Measurements from ENCODE around the gene SWT1.
"Not testable (repeated sequence)": the region's sequence is repeated elsewhere in the genome, so short reads cannot be mapped to it uniquely, and the experiment has no call there.

The SWT1 gene

DNA sequence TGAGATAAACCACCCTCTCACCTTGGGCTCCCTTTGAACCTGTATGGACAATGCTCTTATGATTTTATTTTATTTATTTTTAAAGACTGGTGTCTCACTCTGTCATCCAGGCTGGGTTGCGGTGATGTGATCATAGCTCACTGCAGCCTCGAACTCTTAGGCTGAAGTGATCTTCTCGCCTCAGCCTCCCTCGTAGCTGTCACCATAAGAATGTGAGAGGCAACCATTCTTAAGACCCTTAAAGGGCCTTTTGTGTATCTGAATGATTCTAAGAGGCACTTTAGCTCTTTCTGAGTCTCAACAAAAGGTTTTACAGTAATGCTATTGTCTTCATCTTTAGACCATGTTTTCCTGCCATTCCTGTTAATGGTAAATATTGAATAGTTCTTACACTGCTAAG, 93.1 kb downstream of the SWT1 start:
- no peak for DNase-seq

DNA sequence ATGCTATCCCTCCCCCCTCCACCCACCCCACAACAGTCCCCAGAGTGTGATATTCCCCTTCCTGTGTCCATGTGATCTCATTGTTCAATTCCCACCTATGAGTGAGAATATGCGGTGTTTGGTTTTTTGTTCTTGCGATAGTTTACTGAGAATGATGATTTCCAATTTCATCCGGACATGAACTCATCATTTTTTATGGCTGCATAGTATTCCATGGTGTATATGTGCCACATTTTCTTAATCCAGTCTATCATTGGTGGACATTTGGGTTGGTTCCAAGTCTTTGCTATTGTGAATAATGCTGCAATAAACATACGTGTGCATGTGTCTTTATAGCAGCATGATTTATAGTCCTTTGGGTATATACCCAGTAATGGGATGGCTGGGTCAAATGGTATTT, 95.0 kb downstream of the SWT1 start:
- not testable (repeated sequence) for DNase-seq

- DNase-seq = not testable (repeated sequence)
These were observed 95.4 kb downstream of the SWT1 start for GRCh38 chr1:185252404-185252803.

GRCh38 chr1:185255595-185255994, 98.6 kb downstream of the SWT1 start:
- not testable (repeated sequence) for DNase-seq

DNA sequence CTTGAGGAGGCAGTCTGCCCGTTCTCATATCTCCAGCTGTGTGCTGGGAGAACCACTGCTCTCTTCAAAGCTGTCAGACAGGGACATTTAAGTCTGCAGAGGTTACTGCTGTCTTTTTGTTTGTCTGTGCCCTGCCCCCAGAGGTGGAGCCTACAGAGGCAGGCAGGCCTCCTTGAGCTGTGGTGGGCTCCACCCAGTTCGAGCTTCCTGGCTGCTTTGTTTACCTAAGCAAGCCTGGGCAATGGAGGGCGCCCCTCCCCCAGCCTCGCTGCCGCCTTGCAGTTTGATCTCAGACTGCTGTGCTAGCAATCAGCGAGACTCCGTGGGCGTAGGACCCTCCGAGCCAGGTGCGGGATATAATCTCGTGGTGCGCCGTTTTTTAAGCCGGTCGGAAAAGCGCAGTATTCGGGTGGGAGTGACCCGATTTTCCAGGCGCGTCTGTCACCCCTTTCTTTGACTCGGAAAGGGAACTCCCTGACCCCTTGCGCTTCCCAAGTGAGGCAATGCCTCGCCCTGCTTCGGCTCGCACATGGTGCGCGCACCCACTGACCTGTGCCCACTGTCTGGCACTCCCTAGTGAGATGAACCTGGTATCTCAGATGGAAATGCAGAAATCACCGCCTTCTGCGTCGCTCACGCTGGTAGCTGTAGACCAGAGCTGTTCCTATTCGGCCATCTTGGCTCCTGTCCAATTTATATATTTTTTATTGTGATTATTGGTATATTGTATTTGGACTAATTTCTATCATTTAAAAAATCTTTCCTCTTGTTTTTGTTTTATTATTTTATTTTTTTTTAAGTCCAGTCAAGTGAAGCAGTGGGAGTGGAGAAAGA, 100.4 kb downstream of the SWT1 start:
- not testable (repeated sequence) for DNase-seq

DNA sequence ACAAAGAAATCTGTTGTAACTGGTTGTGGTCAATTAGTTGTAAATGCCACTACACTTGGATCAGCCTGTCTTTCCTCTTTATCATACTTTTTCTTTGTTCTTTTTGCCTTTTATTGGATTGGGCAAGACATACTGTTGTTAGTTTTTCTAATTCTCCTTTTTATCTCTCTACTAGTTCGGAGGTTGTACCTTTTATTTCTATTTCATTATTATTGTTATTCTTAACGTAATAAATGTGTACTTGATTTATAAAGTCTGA, 100.9 kb downstream of the SWT1 start:
- no peak for DNase-seq

GRCh38 chr1:185258676-185259075, 101.7 kb downstream of the SWT1 start:
- no peak for DNase-seq

- DNase-seq = no peak
These were observed 103.6 kb downstream of the SWT1 start for GRCh38 chr1:185260611-185261010.

- no peak for DNase-seq
These were observed 105.2 kb downstream of the SWT1 start for GRCh38 chr1:185262151-185262550.

DNA sequence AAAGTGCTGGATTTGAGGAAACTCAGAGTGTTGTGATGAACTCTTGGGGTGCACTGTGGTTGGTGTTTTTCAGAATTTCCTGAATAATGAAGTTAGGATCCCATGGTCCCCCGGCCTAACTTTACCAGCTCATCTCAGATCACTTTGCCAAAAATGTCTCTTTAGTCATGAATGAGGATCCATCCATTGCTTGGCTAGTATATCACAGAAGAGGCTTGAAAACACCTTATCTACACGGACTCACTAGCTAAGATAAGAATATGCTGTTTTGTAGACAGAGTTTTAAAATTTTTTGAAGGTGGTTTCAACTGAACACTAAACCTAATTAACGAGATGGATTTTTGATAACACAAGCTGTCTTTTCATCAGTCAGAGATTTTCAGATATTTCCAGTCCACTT, 106.3 kb downstream of the SWT1 start:
- DNase-seq = no peak

GRCh38 chr1:185263780-185264179, 106.8 kb downstream of the SWT1 start:
- DNase-seq = no peak

DNA sequence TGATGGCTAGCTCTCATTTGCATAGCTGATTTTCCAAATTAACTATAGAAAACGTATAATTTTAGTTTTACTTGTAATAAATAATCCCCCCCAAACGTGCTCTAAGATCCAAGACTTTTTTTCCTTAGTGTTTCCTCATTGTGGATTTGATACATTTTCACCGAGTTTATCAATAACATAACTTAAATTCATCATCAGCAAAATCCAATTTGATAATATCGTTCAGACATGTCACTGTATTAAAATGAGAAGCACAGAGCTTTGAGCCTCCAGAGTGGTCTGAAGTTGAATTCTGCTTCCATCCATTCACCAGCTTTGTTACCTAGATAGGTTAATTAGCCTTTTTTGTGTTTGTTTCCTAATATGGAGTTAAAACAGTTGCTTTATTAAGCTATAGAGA, 108.3 kb downstream of the SWT1 start:
- no peak for DNase-seq

DNA sequence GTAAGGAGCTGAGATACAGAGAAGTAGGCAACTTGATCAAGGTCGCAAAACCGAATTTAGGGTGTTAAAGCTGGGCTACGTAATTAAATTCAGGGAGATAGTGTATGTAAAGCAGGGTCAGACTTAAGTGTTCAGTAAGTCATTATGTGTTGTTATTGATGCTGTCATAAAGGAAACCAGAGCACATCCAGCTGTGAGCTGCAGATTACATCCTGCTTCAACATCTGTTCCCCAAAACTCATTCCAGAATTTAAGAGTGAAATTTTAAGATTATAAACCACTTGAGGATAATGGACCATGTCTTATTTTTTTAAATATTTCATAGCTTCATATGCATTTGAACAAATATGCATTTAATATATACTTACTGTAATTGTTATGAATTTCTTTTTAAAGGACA, 110.3 kb downstream of the SWT1 start:
- no peak for DNase-seq

DNA sequence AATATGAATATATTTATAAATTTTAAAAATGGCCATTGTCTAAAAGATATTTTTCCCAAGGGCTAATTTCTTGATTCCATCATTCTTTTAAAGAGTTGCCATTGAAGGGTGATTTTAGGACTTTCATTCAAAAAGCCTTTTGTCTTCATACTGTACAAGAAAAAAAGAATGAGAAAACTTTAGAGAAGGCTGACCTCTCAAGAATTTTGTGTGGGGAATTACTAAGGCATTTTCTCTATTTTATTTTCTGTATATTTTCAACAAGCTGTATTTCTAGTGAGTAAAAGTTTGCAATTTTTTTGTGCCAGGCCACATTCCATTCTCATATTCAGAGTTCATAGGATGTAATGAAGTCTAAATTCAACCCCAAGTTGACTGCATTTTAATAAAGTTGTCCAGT, 110.7 kb downstream of the SWT1 start:
- no peak for DNase-seq

DNA sequence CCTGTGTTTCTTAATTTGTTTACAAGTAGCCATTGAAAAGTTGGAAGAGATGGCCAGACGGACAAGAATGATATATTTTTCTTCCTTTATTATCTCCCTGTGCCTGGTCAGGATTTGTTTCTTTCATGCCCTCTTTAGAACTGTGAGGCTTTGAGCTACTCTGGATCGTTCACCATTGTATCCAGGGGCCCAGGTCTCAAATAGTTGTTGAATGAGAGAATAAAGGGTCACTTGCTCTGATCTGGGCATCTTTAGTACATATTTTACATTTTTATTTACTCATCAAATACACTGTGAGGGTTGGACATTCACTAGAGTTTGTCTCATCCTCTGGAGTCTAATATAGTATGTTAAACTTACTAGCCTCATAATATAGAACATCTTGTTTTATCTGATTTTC, 111.4 kb downstream of the SWT1 start:
- no peak for DNase-seq

- DNase-seq = no peak
These were observed 115.0 kb downstream of the SWT1 start for GRCh38 chr1:185271921-185272320.

GRCh38 chr1:185279571-185279970, 122.6 kb downstream of the SWT1 start:
- no peak for DNase-seq

DNA sequence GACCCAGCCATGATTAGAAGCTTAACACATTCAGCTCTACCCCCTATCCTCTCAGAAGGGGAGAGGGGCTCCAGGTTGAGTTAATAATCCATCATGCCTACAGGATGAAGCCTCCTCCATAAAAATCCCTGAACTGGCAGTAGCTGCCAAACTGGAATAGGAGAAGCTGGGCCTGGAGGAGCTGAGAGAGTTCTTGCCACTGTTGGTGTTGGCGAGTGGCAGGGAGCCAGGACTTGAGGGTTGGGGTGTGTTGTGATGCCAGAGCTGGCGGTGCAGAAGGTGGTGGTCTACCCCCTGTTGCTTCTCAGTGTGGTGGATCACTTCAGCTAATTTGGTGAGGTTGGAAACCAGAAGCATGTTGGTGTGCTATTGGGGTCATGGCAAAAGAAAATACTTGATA, 123.6 kb downstream of the SWT1 start:
- no peak for DNase-seq

GRCh38 chr1:185281245-185281644, 124.3 kb downstream of the SWT1 start:
- DNase-seq = no peak

DNA sequence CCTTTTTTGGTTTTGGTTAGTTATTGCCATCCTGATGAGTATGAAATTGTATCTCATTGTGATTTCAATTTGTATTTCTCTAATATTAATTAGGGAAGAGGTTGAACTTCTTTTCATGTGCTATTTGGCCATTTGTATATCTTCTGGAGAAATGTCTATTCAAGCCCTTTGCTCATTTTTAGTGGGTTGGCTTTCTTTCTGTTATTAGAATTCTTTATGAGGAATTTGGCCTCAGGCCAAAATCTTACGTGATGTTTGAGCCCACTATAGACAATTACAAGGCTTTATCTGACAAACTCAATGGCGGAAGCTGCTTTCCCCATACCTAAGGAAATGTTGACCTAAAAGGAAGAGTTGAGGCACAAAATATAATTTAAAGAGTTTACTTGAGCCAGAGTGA, 127.1 kb downstream of the SWT1 start:
- DNase-seq = no peak

- DNase-seq = no peak
These were observed 127.7 kb downstream of the SWT1 start for GRCh38 chr1:185284533-185285276.

DNA sequence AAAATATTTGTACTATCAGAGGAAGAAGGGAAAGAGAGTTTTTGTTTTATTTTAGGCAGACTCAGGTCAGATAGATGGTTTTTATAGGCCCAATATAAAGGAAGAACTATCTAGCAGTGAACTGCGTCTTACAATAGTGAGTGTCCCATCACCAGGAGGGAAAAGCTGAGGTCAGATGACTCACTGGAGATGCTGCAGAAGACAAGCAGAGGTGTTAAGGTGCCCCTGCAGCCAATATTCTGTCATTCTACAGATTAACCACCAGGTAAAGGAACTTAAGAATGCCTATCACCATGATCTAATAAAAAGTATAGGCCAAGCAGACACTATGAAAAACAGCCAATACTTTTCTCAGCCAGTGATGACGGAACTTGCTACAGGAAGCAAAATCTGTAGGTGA, 130.5 kb downstream of the SWT1 start:
- DNase-seq = no peak

DNA sequence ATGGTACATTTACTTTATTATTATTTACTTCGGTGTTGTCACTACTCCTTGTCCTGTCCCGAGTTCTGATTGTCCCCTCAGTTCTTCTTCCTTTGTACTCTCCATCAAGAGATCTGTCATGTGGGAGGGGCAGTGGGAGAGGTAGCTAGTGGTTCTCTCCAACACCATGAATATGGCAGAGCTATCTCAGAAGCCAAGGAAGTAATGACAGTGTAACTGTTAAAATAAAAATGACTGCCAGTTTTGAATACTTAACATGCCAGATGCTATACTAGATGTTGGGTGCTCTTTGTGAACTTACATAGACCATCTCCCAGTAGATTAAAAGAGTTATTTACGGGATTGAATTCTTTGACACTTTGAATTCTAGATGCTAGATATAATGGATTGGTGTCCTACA, 131.5 kb downstream of the SWT1 start:
- no peak for DNase-seq

- DNase-seq = no peak
These were observed 132.9 kb downstream of the SWT1 start for GRCh38 chr1:185289880-185290279.

GRCh38 chr1:185291159-185291558, 134.2 kb downstream of the SWT1 start:
- no peak for DNase-seq

Measured in cerebellar nuclear complex (tissue), 1 donor.